ENCODE measurements around the gene KIF26B.

GRCh38 chr1:245566952-245567351 is 412.2 kb downstream of the KIF26B start:
- TF ChIP-seq CTCF (IDR thresholded peaks at IDR 0.05) (no peak), POLR2A (IDR thresholded peaks at IDR 0.05) (no peak)

All from body of pancreas (tissue), 4 donors.